GM18868 (cell line): ENCODE measurements around the gene PZP.

ENCODE experiments used
- ATAC-seq: cut with Tn5 transposase; IDR thresholded peaks from one replicate; pipeline ENCODE4 v1.9.1; 2021; ENCODE audit warnings: mild to moderate bottlenecking, moderate library complexity; ENCODE audit not compliant: unreplicated experiment

The PZP gene

GRCh38 chr12:9127936-9128663 is 80.1 kb downstream of the PZP start:
- ATAC-seq, result no peak

- no peak for ATAC-seq
Observed at GRCh38 chr12:9127484-9127883, 80.7 kb downstream of the PZP start.

- no peak for ATAC-seq
Observed at GRCh38 chr12:9124383-9125031, 83.7 kb downstream of the PZP start.

- no peak for ATAC-seq
Observed at GRCh38 chr12:9123781-9124382, 84.3 kb downstream of the PZP start.

- no peak for ATAC-seq
Observed at GRCh38 chr12:9122091-9122609, 86.0 kb downstream of the PZP start.

GRCh38 chr12:9120487-9121184 is 87.6 kb downstream of the PZP start:
- ATAC-seq, result no peak

- ATAC-seq, result peak; percentile 79
Observed at GRCh38 chr12:9118158-9118557, 90.0 kb downstream of the PZP start.

GRCh38 chr12:9115731-9116559 is 92.2 kb downstream of the PZP start, which contains the start of gene A2M:
A2M (minus strand) TSS chr12:9115919; CDS start chr12:9115849, 70 bp downstream.
- ATAC-seq, result no peak

GRCh38 chr12:9114946-9115345 is 93.2 kb downstream of the PZP start:
- no peak for ATAC-seq

GRCh38 chr12:9113987-9114309 is 94.2 kb downstream of the PZP start:
- no peak for ATAC-seq

- no peak for ATAC-seq
Observed at GRCh38 chr12:9113296-9113986, 94.8 kb downstream of the PZP start.

GRCh38 chr12:9112076-9112853 is 95.9 kb downstream of the PZP start:
- ATAC-seq, result no peak

- no peak for ATAC-seq
Observed at GRCh38 chr12:9111525-9111924, 96.7 kb downstream of the PZP start.

- ATAC-seq, result no peak
Observed at GRCh38 chr12:9109737-9110491, 98.3 kb downstream of the PZP start.

GRCh38 chr12:9109213-9109522 is 99.0 kb downstream of the PZP start:
- ATAC-seq, result no peak

GRCh38 chr12:9108504-9109212 is 99.5 kb downstream of the PZP start:
- ATAC-seq, result no peak

GRCh38 chr12:9107542-9107873 is 100.7 kb downstream of the PZP start:
- ATAC-seq, result no peak
